HG03575 (cell line): ENCODE measurements around the gene ABCD3.

ENCODE experiments used
- ATAC-seq: cut with Tn5 transposase; IDR thresholded peaks from one replicate; pipeline ENCODE4 v1.9.1; 2021; ENCODE audit not compliant: unreplicated experiment, insufficient number of reproducible peaks, low FRiP score; ENCODE audit errors: extremely low read depth

Gene ABCD3

DNA sequence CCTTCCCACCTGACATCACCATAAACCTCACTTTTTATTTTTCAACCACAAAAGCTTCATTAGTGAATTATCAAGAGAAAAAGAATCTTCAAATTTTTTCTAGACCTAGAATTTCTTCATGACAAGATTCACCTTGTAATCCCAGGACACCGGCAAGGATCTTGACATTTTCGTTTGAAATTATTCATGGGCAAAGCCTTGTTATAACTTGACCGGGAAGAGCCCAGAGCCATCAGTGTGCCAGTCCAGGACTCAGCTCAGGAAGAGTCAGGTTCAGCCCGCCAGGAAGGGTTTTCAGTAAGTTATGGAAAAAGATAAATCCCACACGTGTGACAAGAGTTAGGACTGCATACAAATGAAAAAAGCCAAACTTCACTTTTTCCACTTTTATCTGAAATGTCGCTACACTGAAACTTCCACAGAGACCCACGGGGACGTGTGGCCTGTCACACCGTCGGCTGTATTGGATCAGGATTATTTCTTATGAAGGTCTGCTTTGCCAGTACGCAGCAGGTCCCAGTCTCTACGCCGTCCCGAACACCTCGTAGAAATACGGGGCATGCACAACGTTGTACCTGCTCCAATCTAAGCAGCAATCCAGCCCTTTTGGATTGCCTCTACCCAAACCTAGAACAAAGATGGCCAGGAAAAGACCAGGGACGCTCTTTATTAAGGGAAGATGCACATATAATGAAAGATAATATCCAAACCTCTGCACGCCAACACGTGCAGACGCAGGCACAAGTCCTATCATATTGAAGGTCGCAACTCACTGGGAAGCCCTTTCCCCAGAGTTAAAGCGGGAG lies 122.5 kb downstream of the ABCD3 start:
- no peak for ATAC-seq

DNA sequence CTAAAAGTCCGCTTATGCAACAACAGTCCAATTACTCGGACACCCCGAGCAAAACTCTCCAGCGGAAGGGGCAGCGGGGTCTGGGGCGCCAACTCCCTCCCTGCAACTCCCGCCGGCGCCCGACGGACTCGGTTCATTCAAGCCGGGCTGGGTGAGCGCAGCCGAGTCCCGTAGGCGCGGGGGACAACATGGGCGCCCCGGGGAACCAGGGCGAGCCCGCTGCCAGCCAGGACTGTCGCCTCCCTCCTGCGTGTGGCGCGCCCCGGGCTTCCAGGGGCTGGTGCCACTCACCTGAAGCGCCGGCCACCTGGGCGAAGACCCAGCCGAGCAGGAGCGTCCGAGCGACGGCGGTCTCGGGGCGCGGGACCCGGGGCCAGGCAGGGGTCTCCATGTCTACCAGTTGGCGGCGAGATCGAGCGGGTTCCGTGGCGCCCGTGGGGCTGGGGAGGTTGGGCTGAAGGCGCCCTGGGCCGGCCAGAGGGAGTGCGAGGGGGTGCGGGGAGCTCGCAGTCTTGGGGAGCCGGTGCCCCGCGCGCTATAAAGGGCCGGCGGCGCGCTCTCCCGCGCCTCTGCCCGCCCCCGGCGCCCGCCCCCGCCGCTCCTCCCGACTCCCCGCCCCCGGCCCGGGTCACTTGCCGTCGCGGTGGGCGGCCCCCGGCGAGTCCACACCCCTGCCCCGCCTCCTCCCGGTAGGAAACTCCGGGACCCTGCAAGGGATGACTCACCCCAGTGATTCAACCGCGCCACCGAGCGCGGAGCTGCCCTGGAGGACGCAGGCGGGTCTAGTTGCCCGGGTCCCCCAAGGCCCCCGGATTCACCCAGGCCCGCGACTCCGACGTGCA lies 123.3 kb downstream of the ABCD3 start, which contains the start of gene F3:
Gene F3 (minus strand): TSS at position 514 of the 842 bp plus-strand sequence. CDS start 123 bp downstream, at position 391.
- no peak for ATAC-seq

DNA sequence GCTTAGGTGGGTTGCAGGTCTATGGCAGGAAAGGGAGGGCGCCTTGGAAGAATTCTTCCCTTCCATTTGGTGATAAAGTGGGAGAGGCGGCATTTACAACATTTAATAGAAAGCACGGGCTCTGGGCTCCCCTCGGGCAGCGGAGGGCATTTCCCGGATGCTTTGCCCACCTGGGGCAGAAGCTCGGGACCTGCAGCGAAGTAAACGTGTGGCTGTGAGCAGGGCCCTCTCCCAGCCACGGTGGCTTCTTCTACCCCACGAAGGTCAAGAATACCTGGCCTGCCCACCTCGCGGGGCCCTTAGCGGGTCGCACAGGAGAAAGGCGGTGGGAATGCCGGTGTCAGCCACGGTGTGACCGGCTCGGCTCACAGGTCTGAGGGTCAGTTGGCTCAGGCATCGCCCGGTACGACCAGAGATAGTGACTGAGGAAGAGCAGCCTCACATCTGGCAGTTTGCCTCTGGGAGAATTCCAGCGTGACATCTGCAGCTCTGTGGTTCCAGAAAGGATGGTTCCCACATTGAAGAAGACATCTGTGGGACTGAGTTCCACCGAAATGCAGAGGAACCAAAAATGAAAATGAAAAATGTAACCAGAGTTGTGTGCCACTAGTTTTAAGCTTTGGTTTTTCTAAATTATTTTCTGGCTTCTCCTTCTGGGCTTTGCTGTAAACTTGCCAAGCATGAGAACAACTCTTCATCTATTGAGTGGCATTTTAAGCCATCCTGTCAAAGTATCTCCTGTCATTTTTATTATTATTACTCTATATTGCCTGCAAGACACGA lies 124.1 kb downstream of the ABCD3 start:
- no peak for ATAC-seq

DNA sequence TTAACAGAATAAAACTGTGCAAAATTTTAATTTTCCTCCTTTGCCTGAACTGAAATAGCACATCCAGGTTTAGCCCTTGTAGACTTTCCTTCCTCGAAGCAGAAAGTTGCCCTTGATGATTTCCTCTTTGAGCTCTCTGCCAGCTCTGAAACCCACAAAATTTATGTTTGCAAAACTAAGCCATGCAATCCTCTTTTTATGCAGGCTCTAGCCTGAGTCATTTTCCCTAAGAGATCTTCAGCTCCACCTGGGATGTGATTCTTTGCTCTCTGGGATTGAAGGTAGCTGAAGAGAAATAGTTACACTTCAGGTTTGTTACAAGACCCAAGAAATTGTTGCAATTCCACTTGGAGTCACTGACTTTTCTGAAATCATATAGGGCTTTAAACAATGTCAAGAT lies 124.8 kb downstream of the ABCD3 start:
- ATAC-seq, result no peak

DNA sequence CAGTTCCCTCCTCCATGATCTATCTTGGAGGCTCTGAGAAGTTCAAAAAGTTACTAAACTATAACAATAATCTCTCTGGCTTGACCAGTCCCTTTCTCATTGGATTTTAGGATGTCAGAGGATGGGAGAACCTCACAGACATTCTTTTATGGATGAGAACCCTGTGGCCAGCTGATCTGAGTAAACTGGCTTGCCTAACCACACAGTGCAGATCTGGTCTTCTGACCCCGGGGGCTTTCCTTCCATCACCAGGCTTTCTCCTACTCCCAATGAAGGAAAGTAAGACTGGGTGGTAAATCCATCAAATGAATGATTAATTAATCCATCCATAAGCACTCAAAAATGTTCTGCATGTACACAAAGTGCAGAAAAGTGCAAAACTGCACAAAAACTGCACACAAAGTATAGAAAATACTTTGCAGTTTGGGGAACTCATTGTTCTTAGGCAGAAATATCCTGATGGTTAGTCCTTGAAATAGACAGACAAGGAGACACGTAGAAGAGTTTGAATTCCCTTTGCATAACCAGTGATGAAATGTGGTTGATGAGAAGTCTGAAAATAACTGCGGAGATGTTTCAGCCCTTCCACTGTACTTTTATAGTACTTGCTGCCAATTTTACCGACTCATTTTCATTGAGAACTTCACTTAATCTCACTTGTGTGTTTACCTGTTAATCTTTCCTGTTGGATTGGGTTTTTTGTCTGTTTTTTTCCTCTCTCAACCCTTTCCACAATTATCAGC lies 125.9 kb downstream of the ABCD3 start:
- ATAC-seq, result no peak

DNA sequence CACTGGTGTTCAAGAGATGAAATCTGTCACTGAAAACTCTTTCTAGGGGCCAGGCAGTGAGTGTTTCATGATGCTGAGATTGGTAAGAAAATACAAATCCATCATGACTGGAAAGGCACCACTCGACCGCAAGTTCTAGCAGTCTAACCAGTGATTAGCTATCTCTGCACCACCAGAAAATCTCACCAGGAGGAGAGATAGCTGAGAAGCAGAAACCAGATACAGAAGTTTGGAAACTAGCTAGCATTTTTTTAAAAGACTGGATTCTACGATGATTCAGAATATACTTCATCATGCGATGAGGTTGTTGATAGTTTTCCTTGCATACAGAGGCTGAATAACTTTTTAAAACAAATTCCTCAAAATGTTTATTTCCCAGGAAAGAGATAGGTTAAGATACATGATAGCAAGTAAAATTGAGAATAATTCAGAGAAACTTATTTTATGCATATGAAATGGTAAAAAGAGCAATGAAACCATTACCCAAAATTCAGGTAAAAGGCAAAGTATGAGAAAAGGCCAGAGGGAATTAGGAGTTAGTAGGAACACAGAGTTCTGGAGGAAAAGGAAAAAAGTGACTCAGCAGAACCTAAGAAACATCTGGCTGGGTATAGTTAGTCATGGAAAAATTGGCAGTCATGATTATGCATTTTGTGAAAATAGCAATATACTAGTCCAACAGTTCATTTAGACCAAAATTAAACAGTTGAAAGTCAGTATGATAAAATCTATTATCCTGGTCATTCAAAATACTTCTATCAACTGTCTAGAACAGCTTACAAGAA lies 126.7 kb downstream of the ABCD3 start:
- no peak for ATAC-seq

DNA sequence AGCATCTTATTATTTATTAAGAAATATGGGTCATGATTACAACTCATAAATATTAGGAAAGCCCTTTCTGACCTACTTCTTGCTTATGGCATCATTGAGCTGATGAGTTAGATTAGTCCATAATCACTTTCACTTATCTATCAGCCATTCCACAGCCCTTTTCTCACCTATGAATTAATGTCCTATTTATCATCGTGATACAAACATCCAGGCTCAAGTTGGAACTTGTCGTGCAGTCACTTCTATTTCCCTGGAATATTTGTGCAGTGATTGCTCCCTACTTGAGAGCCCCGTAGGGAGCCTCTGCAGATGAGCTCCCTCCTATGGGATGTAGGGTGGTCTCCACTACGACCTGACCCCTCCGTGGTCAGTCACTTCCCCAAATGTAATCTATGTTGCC lies 131.5 kb downstream of the ABCD3 start:
- no peak for ATAC-seq

DNA sequence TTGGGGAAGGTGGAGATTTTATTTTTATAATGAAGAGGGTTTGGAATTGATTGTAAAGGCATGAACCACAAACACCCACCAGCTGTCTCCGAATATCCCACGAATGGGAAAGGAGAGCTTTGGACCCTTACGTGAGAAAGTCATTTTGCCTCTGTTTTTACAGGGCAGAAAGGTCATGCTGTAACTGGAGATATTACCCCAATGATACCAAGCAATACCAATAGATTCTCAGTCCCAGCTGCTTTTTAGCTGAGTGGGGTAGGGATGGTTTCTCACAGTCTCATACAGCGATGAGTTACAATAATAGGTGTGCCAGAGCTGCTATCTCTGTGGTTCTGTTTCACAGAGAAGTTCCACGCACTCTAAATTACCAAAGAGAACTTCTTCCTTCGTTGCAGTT lies 132.2 kb downstream of the ABCD3 start:
- ATAC-seq, result no peak

DNA sequence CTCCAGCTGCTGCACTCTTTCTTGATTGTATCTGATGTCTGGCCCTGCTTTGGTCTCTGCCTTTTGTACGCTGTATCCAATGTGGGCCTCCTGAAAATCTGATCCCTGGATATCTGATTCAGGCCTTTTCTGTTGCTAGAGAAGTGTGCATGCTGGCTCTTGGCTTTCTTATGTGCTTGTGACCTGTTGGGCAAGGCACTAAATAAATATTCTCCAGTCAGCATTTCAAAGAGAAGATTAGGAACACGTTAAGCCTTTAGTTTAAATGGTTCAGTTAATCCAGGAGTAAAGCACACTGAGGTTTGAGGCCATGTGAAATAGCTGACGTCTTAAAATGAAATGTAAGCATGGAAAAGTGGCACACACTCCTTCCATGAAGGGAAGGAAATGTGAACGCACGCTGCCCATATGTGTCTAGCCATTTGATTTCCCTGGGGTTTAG lies 132.6 kb downstream of the ABCD3 start:
- no peak for ATAC-seq

DNA sequence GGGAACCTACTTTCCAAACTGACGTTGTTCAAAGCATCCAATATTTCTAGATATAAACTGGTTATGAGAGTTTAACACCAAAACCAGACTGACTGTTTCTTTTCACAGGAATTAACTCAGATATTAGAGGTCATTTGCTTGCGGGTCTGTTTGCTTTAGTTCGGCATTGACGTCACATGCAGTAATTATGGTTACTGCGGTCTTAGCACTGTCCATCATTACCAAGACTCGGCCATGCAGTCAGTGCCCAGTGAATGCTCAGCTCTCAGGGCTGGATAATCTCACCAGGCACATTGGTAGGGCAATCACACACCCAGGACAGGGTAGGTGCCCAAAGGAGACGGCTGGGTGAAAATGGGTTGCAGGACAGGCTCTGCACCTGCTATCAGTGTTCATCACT lies 133.3 kb downstream of the ABCD3 start:
- ATAC-seq, result no peak

DNA sequence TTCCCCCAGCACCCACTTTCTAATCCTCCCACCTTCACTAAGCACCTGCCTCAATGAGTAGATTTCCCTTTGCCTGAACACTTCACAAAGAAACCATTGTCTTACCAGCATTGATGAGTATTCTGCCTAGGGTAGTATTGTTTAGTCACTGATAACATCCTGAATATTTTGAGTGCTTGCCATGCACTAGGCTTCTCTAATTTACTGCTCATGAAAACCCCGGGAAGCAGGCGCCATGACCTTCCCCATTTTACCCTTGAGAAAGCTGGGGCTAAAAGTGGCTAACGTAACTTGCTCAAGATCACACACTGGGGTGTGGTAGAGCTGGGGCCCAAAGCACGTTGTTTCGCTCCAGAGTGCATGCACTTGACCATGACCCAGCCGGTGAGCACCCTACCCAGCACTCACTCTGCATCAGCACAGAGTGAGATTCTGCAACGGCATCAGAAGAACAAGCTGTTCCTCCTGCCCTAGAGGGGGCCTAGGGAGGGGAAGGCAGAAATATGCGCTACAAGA lies 133.9 kb downstream of the ABCD3 start:
- no peak for ATAC-seq

DNA sequence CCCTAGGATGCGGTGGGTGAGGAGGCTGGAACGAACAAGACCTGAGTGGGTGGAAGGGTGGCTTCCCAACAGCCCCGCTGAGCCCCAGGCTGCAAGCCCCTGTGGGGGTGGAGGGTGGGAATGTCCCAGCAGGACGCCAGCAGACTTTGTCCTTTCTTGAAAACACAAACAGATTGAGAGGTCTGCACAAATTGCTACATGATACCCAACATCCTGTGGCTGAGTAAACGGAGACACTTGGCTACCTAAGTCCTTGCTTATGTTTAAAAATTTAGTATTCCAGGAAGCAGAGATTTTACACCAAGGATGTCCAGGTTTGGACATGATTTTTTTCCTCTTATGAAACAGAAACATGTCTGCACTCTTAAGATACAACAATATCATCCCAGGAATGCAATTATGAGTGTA lies 135.1 kb downstream of the ABCD3 start:
- ATAC-seq, result no peak

DNA sequence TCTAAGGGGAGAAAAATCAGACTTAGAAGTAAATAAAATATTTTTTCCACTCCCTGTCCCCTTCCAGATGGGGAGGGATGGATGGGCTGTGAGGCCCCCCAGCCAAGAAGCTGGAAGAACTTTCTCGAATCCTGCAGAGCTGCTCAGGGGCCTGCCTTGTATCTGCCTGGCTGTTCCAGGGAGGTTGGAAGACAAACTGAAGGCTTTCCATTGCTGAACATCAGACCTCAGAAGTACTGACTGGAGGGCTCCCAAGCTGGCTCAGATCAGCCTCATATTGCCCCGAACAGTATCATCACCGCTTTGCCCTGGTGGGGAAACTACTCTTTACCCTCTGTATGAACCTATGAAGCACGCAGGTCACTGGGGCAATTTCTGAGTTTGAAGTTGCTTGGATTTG lies 135.7 kb downstream of the ABCD3 start:
- ATAC-seq, result no peak

DNA sequence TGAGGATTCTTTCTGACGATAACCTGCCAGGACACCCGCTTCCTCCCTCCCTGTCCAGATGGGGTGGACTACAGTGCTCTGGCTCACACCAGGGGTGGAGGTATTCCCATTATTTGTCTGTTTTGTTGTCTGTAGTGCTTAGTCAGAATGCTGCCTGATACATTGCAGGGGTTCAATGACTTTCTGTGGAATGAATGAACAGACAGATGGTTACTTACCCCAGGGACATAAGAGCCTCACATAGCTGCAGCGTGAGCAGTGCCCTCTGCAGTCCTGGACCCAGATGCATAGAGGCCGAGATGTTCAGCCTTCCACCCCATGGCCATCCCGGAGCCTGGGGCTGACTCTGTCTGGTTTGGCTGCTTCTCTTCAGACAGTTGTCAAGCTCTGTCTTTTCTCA lies 136.4 kb downstream of the ABCD3 start:
- ATAC-seq, result no peak

DNA sequence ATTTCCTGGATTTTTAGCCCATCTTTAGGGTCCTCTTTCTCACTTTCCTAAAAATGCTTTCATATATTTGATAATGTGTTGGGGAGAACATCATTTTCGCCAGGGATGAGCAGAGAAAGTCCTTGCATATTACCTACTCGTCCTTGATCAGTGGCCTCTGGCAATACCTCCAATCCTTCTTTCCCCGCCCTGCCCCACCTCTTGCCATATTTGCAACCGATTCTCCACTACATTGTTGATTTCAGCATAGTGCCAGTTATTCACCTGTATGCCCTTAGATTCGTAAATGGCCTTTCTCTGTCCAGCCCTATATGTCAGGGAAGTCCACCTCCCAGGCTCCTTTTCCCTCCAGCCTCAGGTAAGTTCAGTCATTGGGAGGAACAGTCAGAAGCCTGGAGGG lies 136.9 kb downstream of the ABCD3 start:
- no peak for ATAC-seq

DNA sequence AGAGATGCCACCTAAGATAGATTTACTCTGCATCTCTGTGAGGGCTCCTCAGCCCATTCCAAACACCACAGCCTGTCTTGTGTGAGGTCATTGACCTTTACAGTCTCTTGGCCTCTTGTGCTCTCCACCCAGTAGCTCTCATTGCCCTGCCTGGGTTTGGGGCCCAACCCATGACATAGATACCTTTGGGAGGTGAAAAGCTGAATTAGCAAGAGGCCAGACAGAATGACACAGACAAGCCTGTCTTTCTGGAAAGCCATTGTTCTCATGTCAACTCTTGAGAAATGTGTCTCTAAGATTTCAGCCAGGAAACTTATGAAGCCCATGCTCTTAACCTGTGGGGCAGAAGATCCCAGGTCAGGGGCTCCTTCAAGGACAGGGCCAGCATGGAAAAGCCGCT lies 141.7 kb downstream of the ABCD3 start:
- no peak for ATAC-seq

DNA sequence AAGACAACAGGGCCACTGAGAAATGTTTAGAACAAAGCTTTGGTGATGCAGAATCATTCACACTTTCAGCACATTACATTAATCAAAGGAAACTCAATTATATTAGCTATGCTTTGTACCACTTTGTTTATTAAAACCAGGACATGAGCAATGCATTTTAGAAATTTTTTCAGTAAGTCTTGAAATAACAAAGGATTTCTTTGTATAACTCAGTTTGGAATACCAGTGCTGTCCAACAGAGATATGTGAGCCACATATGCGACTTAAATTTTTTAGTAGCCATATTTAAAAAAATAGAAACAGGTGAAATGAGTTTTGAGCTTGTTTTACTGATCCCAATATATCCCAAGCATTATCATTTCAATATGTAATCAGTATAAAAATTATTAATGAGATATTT lies 142.1 kb downstream of the ABCD3 start:
- ATAC-seq, result no peak
